Ovary (tissue), 9 donors: ENCODE measurements around the gene SLC25A11. TPM values are rescaled to one million over a fixed set of nuclear protein-coding genes. Genes with fewer than 3 reads are reported as not detected.
A peak's percentile ranks its signal among the peaks of the same experiment; 100 is the strongest.

Experiments used
- DNase-seq, 5 donors: peaks; one replicate each; pipeline ENCODE4 v3.0.0-alpha.2; 2019 to 2020
- H3K27ac ChIP-seq, 2 donors: fragments of 200-600 bp; one replicate each; pipeline versions ENCODE4 v1.5.1 to v1.8.0; 2019 to 2022
- H3K27me3 ChIP-seq: fragments of 200-600 bp; one replicate; pipeline ENCODE4 v1.8.0; 2022
- H3K36me3 ChIP-seq: fragments of 200-600 bp; sonication (generic); one replicate; pipeline ENCODE4 v1.5.1; 2019
- H3K4me1 ChIP-seq: one replicate; pipeline ENCODE4 v1.8.1; 2013; ENCODE audit warnings: mild to moderate bottlenecking, moderate library complexity; ENCODE audit not compliant: insufficient read depth
- H3K4me3 ChIP-seq: fragments of 200-600 bp; sonication (generic); one replicate; pipeline ENCODE4 v1.5.1; 2017
- H3K9me3 ChIP-seq, 2 donors: fragments of 200-600 bp in 1 of 2; sonication (generic) in 1 of 2; one replicate each; pipeline versions ENCODE4 v1.5.1 to v1.8.1; 2013 to 2019; ENCODE audit warnings: mild to moderate bottlenecking in 1 of 2, moderate library complexity in 1 of 2
- EP300 ChIP-seq: sonication (generic); formaldehyde crosslinking; IDR thresholded peaks from one replicate; pipeline ENCODE4 v1.6.1; 2017; ENCODE audit warnings: antibody characterized with exemption
- POLR2A ChIP-seq: fragments of 450-650 bp; IDR thresholded peaks from one replicate; pipeline ENCODE4 v1.6.1; 2017; ENCODE audit warnings: antibody characterized with exemption, mild to moderate bottlenecking, moderate library complexity
- WGBS, 3 donors: extraction: QIAGEN DNeasy Blood & Tissue Kit in 1 of 3; methylation state at CpG; one replicate each; pipeline versions ENCODE4 v1.1.5 to v1.1.7; 2013 to 2017; 5-methylcytosine and 5-hydroxymethylcytosine counted together
- intact Hi-C, 4 donors: fragments of 100-400 bp; cut with DNase I; formaldehyde crosslinking; loops; one replicate each; pipeline versions ENCODE4 v1.11.0 to v1.15.1; 2022 to 2023
- polyA plus RNA-seq, 2 donors: library from polyadenylated mRNA; stranded (reverse); fragments of 200-250 nt in 1 of 2; fragments of 350-450 nt in 1 of 2; fragmentation: Illumina TruSeq in 1 of 2; extraction: RNeasy Lipid Tissue Mini Kit (QIAGEN cat#74804) in 1 of 2; gene quantifications; one replicate each; pipeline ENCODE4 v1.2.3, GENCODE V29; 2013 to 2014
- total RNA-seq, 7 donors: library from RNA; depleted of rRNA in 2 of 7; stranded (reverse); fragments of >200 nt in 2 of 7; fragmentation: NEBNext Ultra II Directional in 3 of 7; extraction: Animal tissue kit (Norgen Biotek cat#: 25700) in 3 of 7; gene quantifications; one replicate each; pipeline versions ENCODE4 v1.1.0 to v1.2.4, GENCODE V29; 2016 to 2023
- TF ChIP-seq, protein P1 (sequence below), 3 donors: fragments of 450-650 bp in 2 of 3; fragments of 200-600 bp in 1 of 3; IDR thresholded peaks; one replicate each; pipeline versions ENCODE4 v1.5.1 to v1.8.0; 2016 to 2022; ENCODE audit warnings: antibody characterized with exemption in 3 of 3, mild to moderate bottlenecking in 1 of 3
- donor health status: DM: no; HTN: no; CAD: no; lungs with moderate emphysema.
- donor health status: DM: no; HTN: no; CAD: no.
- donor health status: Bipolar disorder and iron deficiency.
- donor health status: DM: yes; HTN: yes; CAD: no.
- donor health status: DM: no; HTN: no; CAD: no.
- donor health status: DM: yes; HTN: yes; CAD: no.

SLC25A11 gene
- total and polyA plus RNA-seq, 9 donors: 12.7 to 55.4 (median 42.3) TPM

DNA sequence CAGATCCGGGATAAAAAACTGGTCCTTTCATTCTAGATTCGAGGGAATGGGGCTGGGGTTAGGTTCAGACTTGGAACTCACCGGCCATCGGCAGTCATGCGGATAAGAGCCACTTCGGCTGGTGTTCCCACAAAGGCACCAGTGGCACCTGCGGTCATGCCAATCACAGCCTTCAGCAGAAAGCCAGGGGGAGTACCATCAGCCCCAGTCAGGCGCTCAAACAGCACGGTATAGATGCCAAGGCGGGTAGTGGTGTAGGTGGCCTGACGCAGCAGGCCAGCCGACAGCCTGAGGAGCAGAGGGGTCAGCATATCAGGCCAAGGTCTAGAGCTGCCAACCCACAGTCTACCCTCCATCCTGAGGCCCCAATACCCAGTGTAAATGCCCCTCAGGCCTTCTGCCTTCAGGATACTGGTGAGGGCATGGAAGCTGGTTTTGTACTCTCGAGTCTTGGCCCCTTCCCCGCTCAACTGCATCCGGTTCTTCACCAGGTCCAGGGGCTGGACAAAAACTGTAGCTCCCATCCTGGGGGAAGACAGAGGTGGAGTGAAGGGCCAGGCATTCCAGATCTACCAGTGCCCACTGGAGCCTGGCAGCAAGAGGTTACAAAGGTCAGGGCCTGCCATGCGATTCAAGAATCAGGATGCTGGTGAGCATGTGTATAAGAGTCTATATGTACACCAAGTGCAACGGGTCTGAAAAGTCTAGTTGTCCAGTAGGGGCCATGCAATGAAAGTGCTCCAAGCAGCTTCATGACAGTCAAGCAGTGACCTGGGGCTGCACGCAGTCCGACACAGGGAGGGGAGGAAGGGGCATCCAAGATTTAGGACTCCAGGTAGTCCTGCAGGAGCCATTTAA, 929 bp downstream of the SLC25A11 start:
- intact Hi-C loops: no loop called here
- Histone ChIP-seq H3K36me3 (no peaks in the 10 kb centered on the region), H3K27ac (peak overlapping the region in 1 of 2 donors; percentile 93), H3K4me1 (peaks cover 14% of the 10 kb centered on the region), H3K27me3 (no peaks in the 10 kb centered on the region), H3K4me3 (peak overlapping the region; percentile 88), H3K9me3 (no peaks in the 10 kb centered on the region)
- WGBS, 3 donors: 51 to 57% (median 56%) methylated on average over 19 of the region's 19 CpGs
- DNase-seq: peak in 1 of 5 donors; percentile 23
- TF ChIP-seq, protein P1, sequence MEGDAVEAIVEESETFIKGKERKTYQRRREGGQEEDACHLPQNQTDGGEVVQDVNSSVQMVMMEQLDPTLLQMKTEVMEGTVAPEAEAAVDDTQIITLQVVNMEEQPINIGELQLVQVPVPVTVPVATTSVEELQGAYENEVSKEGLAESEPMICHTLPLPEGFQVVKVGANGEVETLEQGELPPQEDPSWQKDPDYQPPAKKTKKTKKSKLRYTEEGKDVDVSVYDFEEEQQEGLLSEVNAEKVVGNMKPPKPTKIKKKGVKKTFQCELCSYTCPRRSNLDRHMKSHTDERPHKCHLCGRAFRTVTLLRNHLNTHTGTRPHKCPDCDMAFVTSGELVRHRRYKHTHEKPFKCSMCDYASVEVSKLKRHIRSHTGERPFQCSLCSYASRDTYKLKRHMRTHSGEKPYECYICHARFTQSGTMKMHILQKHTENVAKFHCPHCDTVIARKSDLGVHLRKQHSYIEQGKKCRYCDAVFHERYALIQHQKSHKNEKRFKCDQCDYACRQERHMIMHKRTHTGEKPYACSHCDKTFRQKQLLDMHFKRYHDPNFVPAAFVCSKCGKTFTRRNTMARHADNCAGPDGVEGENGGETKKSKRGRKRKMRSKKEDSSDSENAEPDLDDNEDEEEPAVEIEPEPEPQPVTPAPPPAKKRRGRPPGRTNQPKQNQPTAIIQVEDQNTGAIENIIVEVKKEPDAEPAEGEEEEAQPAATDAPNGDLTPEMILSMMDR (IDR thresholded peaks at IDR 0.05): no peak
- TF ChIP-seq POLR2A (no peak), EP300 (no peak)

DNA sequence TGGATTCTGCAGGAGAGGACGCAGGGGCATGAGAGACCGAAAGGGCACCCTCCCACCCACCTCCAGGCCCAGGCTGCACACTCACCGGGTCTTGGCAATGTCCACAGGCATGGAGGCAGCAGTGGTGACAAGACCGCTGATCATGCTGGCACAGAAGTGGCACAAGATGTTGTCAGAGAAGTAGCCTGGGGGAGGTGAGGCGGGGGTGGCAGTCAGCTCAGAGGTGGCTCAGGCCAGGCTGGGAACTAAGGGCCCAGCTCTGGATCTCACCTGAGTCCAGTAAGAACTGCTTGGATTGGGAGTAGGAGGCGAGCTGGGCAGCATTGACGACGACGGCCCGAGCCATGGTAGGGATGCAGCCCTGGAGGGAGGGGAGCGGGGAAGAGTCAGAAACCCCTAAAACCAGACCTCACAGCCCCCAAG, 1.8 kb downstream of the SLC25A11 start:
- H3K27ac ChIP-seq: no peak overlapping the region
- intact Hi-C loops: no loop called here
- no peaks in the 10 kb centered on the region for H3K9me3 ChIP-seq
- 82 to 90% (median 89%) methylated on average over 11 of the region's 11 CpGs for WGBS, 3 donors
- TF ChIP-seq EP300 (no peak), POLR2A (no peak)
- TF ChIP-seq, protein P1 (IDR thresholded peaks at IDR 0.05): no peak
- no peak overlapping the region for H3K4me3 ChIP-seq
- no peaks in the 10 kb centered on the region for H3K27me3 ChIP-seq
- peak in 1 of 5 donors; percentile 20 for DNase-seq
- peaks cover 14% of the 10 kb centered on the region for H3K4me1 ChIP-seq
- H3K36me3 ChIP-seq: no peaks in the 10 kb centered on the region

DNA sequence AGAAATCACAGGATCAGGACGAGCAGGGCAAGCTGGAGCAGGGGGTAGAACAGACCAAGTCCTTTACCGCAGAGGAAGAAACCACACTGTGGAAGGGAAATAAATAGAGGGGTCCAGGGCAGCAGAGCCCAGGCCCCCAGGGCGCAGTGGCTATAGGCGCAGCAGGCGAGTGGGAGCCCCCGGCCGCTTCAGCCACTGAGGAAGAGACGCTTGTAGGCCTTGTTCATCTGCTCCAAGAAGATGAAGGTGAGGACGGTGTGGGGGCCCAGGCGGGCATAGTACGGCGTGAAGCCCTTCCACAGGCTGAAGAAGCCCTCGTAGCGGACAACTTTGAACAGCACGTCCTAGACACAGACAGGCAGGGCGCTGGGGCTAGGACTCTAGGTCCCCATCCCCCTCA, 2.3 kb downstream of the SLC25A11 start:
- peak in 1 of 5 donors; percentile 16 for DNase-seq
- 89 to 92% (median 91%) methylated on average over 16 of the region's 16 CpGs for WGBS, 3 donors
- Histone ChIP-seq H3K9me3 (no peaks in the 10 kb centered on the region), H3K4me3 (no peak overlapping the region), H3K4me1 (peaks cover 14% of the 10 kb centered on the region), H3K27me3 (no peaks in the 10 kb centered on the region), H3K27ac (no peak overlapping the region), H3K36me3 (no peaks in the 10 kb centered on the region)
- TF ChIP-seq, protein P1 (IDR thresholded peaks at IDR 0.05): no peak
- TF ChIP-seq POLR2A (no peak), EP300 (no peak)
- intact Hi-C loops: no loop called here

DNA sequence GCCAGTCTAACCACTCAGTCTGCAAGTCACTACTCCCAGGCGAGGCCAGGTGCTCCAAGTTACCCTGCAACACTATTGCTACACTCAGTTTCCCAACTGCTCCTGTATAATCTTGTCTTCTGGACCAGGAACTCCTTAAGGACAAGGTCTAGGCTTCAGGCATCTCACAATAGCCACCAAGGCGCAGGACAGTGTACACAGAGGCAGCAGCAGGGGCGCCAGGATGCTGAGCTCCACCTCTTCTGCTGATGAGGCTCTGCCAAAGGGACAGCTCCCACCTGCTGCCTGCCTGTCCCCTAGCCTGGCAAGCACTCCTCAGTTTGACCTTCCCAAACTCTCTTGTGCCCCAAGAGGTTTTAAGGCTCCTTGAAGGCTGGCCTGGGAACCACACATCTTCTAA, 3.4 kb downstream of the SLC25A11 start:
- TF ChIP-seq POLR2A (no peak), EP300 (no peak)
- TF ChIP-seq, protein P1 (IDR thresholded peaks at IDR 0.05): no peak
- Histone ChIP-seq H3K27me3 (no peaks in the 10 kb centered on the region), H3K27ac (no peak overlapping the region), H3K36me3 (no peaks in the 10 kb centered on the region), H3K4me3 (no peak overlapping the region), H3K9me3 (no peaks in the 10 kb centered on the region), H3K4me1 (peaks cover 14% of the 10 kb centered on the region)
- intact Hi-C loops: no loop called here
- 78 to 84% (median 80%) methylated on average over 3 of the region's 3 CpGs for WGBS, 3 donors
- no peak for DNase-seq
